Thyroid gland (tissue), 4 donors: ENCODE measurements around the gene MBD6.

ENCODE experiments used
- POLR2A ChIP-seq, 2 donors: fragments of 450-650 bp; IDR thresholded peaks; one replicate each; pipeline ENCODE4 v1.6.1; 2017; ENCODE audit warnings: antibody characterized with exemption in 2 of 2, mild to moderate bottlenecking in 2 of 2, moderate library complexity in 1 of 2
- TF ChIP-seq, protein P1 (sequence below), 6 experiments: fragments of 200-600 bp in 3 of 6; fragments of 450-650 bp in 3 of 6; sonication (generic) in 3 of 6; IDR thresholded peaks; one replicate each; pipeline ENCODE4 v1.5.1; 2016 to 2019; ENCODE audit warnings: antibody characterized with exemption in 6 of 6, mild to moderate bottlenecking in 2 of 6, inconsistent platforms in 1 of 6, moderate library complexity in 1 of 6

DNA sequence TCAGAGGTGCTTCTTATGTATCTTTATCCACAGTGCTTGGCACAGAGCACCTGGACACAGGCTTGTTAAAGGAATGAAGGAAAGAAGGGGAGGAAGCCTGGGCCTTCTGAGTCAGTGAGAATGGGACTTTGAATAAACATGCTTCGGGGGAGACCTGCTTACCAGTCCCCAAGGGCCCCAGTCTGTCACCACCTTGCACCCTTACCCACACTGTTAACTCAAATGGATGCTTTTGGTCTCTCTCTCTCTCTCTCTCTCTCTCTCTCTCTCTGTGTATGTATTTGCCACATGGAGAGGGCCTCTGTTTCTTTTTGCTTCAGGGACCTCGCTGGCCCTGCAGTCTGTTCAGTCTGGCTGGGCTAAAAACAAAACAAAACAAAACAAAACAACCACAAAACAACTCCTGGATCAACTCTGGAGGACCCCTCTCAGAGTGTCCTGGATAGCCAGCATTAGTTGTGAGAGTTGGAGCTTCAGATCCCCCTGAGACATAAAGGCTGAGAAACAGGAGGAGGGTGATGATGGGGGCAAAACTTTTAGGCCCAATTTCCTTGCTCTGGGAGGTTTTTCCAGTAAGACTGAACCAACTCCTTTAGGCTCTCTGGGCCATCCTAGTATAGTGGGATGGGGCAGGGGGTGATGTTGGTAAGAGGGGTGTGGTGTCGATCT, 29.1 kb downstream of the MBD6 start:
- TF ChIP-seq, protein P1, sequence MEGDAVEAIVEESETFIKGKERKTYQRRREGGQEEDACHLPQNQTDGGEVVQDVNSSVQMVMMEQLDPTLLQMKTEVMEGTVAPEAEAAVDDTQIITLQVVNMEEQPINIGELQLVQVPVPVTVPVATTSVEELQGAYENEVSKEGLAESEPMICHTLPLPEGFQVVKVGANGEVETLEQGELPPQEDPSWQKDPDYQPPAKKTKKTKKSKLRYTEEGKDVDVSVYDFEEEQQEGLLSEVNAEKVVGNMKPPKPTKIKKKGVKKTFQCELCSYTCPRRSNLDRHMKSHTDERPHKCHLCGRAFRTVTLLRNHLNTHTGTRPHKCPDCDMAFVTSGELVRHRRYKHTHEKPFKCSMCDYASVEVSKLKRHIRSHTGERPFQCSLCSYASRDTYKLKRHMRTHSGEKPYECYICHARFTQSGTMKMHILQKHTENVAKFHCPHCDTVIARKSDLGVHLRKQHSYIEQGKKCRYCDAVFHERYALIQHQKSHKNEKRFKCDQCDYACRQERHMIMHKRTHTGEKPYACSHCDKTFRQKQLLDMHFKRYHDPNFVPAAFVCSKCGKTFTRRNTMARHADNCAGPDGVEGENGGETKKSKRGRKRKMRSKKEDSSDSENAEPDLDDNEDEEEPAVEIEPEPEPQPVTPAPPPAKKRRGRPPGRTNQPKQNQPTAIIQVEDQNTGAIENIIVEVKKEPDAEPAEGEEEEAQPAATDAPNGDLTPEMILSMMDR (IDR thresholded peaks at IDR 0.05) = no peak
- TF ChIP-seq POLR2A (IDR thresholded peaks at IDR 0.05) = no peak
